OCI-LY3 (cell line): Measurements from ENCODE around the gene MFAP2.
"Not testable (repeated sequence)": the region's sequence is repeated elsewhere in the genome, so short reads cannot be mapped to it uniquely, and the experiment has no call there.

Experiments used
- H2AFZ ChIP-seq: fragments of 200-600, 300-600 bp; shearing (Covaris generic); 2 replicates; pipeline ENCODE4 v1.6.0; 2014; ENCODE audit warnings: antibody characterized with exemption, low read depth, low read length
- H3K27ac ChIP-seq: fragments of 200-600, 300-600 bp; sonication (generic); 2 replicates; pipeline ENCODE4 v1.5.1; 2014; ENCODE audit warnings: mild to moderate bottlenecking, low read length, moderate library complexity, mixed read lengths
- H3K27me3 ChIP-seq: fragments of 200-600, 300-600 bp; sonication (generic); 2 replicates; pipeline ENCODE4 v1.6.1; 2014; ENCODE audit warnings: low read depth, low read length, mixed read lengths
- H3K36me3 ChIP-seq: fragments of 200-600, 300-600 bp; sonication (generic); replicated peaks from 2 replicates; pipeline ENCODE3; 2014; ENCODE audit warnings: low read depth, low read length, mixed read lengths
- H3K4me1 ChIP-seq: fragments of 300-600, 200-600 bp; sonication (generic); 2 replicates; pipeline ENCODE4 v1.6.1; 2014; ENCODE audit warnings: low read length, mixed read lengths
- H3K4me2 ChIP-seq: fragments of 200-600, 300-600 bp; sonication (generic); 2 replicates; pipeline ENCODE4 v1.6.1; 2014; ENCODE audit warnings: low read length, mixed read lengths
- H3K4me3 ChIP-seq: fragments of 300-600, 200-600 bp; sonication (generic); 2 replicates; pipeline ENCODE4 v1.5.1; 2014; ENCODE audit warnings: antibody characterized with exemption, mild to moderate bottlenecking, low read length, moderate library complexity
- H3K79me2 ChIP-seq: fragments of 300-600, 200-600 bp; shearing (Covaris generic); 2 replicates; pipeline ENCODE4 v1.6.1; 2014; ENCODE audit warnings: mild to moderate bottlenecking, low read length, mixed read lengths
- H3K9ac ChIP-seq: fragments of 300-600, 200-600 bp; shearing (Covaris generic); 2 replicates; pipeline ENCODE4 v1.6.0; 2014; ENCODE audit warnings: mild to moderate bottlenecking, low read length, moderate library complexity
- H3K9me3 ChIP-seq: fragments of 200-600, 300-600 bp; shearing (Covaris generic); 2 replicates; pipeline ENCODE4 v1.6.1; 2014; ENCODE audit warnings: low read length, mixed read lengths; ENCODE audit not compliant: insufficient read depth
- H4K20me1 ChIP-seq: fragments of 200-600, 300-600 bp; sonication (generic); 2 replicates; pipeline ENCODE4 v1.6.1; 2016; ENCODE audit warnings: low read length, mixed read lengths; ENCODE audit not compliant: insufficient read depth
- CTCF ChIP-seq: fragments of 200-600, 300-600 bp; sonication (generic); IDR thresholded peaks from 2 replicates; pipeline ENCODE4 v1.5.1; 2014; ENCODE audit warnings: antibody characterized with exemption, low read length, low read depth
- EZH2phosphoT487 ChIP-seq: fragments of 200-600 bp; shearing (Covaris generic); IDR thresholded peaks from 2 replicates; pipeline ENCODE4 v1.6.1; 2018; ENCODE audit warnings: antibody characterized with exemption, mixed run types, low read depth

MFAP2 gene

DNA sequence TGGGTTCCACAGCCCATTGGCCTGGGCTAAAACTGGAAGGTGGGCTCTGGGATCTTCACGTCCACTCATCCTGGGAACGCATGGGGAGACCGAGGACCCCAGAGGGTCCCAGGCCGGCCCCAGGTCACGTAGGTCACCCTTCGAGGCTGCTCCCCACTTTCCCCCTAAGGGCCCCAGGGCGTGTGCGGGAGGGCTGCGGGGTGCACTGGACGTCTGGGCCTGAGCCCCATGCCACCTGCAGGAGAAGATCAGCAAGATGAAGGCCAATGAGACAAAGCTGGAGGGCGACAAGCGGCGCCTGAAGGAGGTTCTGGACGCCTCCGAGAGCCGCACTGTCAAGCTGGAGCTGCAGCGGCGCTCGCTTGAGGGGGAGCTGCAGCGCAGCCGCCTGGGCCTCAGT lies 12.5 kb downstream of the MFAP2 start:
- TF ChIP-seq CTCF (no peak), EZH2phosphoT487 (no peak)
- Histone ChIP-seq H4K20me1 (no peaks in the 10 kb centered on the region), H3K4me3 (no peak overlapping the region), H3K4me1 (no peaks in the 10 kb centered on the region), H3K4me2 (no peak overlapping the region), H3K27me3 (no peaks in the 10 kb centered on the region), H2AFZ (no peak overlapping the region), H3K36me3 (no peaks in the 10 kb centered on the region), H3K9me3 (no peaks in the 10 kb centered on the region), H3K9ac (no peak overlapping the region), H3K79me2 (no peaks in the 10 kb centered on the region), H3K27ac (no peak overlapping the region)

DNA sequence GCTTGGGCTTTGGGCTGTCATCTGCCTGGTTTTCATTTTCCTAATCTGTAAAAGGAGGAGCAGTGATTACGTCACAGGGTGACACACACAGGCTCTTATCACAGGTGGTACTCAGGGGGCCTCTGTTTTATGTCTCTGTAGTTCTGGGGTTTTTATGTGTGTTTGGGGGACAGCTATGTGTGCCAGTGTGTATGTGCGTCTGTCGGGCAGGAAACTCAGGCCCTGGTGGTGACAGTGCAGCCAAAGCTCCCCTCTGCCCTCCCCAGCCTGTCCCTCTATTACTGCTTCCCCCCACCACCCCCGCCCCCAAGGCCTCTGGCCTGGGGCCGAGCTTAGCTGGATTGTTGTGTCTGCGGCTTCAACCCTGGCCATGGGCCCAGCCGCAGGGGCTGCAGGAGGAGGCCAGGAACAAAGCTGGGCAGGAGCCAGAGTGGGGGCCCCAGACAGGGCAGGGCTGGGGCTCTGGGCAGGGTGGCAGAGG lies 13.3 kb downstream of the MFAP2 start:
- Histone ChIP-seq H3K4me2 (no peak overlapping the region), H3K79me2 (no peaks in the 10 kb centered on the region), H3K27ac (no peak overlapping the region), H3K4me1 (no peaks in the 10 kb centered on the region), H3K9me3 (no peaks in the 10 kb centered on the region), H2AFZ (no peak overlapping the region), H3K27me3 (no peaks in the 10 kb centered on the region), H3K36me3 (no peaks in the 10 kb centered on the region), H4K20me1 (no peaks in the 10 kb centered on the region), H3K4me3 (no peak overlapping the region), H3K9ac (no peak overlapping the region)
- TF ChIP-seq EZH2phosphoT487 (no peak), CTCF (no peak)

GRCh38 chr1:16966282-16966681 lies 14.1 kb downstream of the MFAP2 start:
- Histone ChIP-seq H3K27me3 (no peaks in the 10 kb centered on the region), H2AFZ (no peak overlapping the region), H3K79me2 (no peaks in the 10 kb centered on the region), H3K4me2 (no peak overlapping the region), H4K20me1 (no peaks in the 10 kb centered on the region), H3K4me3 (no peak overlapping the region), H3K9me3 (no peaks in the 10 kb centered on the region), H3K9ac (no peak overlapping the region), H3K27ac (no peak overlapping the region), H3K4me1 (no peaks in the 10 kb centered on the region), H3K36me3 (no peaks in the 10 kb centered on the region)
- TF ChIP-seq CTCF, result no peak
- no peak for TF ChIP-seq EZH2phosphoT487

GRCh38 chr1:16965486-16966067 lies 14.8 kb downstream of the MFAP2 start:
- TF ChIP-seq EZH2phosphoT487 (no peak), CTCF (no peak)
- H3K27ac ChIP-seq, result no peak overlapping the region
- H3K36me3 ChIP-seq, result no peaks in the 10 kb centered on the region
- H3K79me2 ChIP-seq, result no peaks in the 10 kb centered on the region
- no peaks in the 10 kb centered on the region for H3K27me3 ChIP-seq
- H3K9ac ChIP-seq, result no peak overlapping the region
- H4K20me1 ChIP-seq, result no peaks in the 10 kb centered on the region
- no peaks in the 10 kb centered on the region for H3K9me3 ChIP-seq
- no peaks in the 10 kb centered on the region for H3K4me1 ChIP-seq
- no peak overlapping the region for H3K4me2 ChIP-seq
- H2AFZ ChIP-seq, result no peak overlapping the region
- no peak overlapping the region for H3K4me3 ChIP-seq

DNA sequence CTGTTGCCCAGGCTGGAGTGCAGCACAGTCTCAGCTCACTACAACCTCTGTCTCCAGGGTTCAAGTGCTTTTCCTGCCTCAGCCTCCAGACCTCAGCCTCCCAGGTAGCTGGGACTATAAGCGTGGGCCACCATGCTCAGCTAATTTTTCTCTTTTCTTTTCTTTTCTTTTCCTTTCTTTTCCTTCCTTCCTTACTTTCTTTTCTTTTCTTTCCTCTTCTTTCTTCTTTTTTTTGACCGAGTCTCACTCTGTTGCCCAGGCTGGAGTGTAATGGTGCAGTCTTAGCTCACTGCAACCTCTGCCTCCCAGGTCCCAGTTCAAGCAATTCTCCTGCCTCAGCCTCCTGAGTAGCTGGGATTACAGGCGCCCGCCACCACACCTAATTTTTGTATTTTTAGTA lies 16.3 kb downstream of the MFAP2 start:
- not testable (repeated sequence) for H3K4me2 ChIP-seq, H2AFZ ChIP-seq, H3K4me3 ChIP-seq, H3K27ac ChIP-seq, H3K9ac ChIP-seq, H3K27me3 ChIP-seq, H3K79me2 ChIP-seq, H3K36me3 ChIP-seq, H4K20me1 ChIP-seq, H3K4me1 ChIP-seq, H3K9me3 ChIP-seq
